LNCAP (cell line): ENCODE measurements around the gene IGLON5.

ENCODE experiments used
- TF ChIP-seq, protein P1 (sequence below): fragments of 450-650 bp; IDR thresholded peaks from 2 replicates; pipeline ENCODE4 v1.5.1; 2017; ENCODE audit warnings: mild to moderate bottlenecking

Gene IGLON5

GRCh38 chr19:51337141-51337860 is 25.9 kb downstream of the IGLON5 start:
- TF ChIP-seq, protein P1, sequence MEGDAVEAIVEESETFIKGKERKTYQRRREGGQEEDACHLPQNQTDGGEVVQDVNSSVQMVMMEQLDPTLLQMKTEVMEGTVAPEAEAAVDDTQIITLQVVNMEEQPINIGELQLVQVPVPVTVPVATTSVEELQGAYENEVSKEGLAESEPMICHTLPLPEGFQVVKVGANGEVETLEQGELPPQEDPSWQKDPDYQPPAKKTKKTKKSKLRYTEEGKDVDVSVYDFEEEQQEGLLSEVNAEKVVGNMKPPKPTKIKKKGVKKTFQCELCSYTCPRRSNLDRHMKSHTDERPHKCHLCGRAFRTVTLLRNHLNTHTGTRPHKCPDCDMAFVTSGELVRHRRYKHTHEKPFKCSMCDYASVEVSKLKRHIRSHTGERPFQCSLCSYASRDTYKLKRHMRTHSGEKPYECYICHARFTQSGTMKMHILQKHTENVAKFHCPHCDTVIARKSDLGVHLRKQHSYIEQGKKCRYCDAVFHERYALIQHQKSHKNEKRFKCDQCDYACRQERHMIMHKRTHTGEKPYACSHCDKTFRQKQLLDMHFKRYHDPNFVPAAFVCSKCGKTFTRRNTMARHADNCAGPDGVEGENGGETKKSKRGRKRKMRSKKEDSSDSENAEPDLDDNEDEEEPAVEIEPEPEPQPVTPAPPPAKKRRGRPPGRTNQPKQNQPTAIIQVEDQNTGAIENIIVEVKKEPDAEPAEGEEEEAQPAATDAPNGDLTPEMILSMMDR: no peak

GRCh38 chr19:51337861-51338562 is 26.6 kb downstream of the IGLON5 start:
- TF ChIP-seq, protein P1: no peak

DNA sequence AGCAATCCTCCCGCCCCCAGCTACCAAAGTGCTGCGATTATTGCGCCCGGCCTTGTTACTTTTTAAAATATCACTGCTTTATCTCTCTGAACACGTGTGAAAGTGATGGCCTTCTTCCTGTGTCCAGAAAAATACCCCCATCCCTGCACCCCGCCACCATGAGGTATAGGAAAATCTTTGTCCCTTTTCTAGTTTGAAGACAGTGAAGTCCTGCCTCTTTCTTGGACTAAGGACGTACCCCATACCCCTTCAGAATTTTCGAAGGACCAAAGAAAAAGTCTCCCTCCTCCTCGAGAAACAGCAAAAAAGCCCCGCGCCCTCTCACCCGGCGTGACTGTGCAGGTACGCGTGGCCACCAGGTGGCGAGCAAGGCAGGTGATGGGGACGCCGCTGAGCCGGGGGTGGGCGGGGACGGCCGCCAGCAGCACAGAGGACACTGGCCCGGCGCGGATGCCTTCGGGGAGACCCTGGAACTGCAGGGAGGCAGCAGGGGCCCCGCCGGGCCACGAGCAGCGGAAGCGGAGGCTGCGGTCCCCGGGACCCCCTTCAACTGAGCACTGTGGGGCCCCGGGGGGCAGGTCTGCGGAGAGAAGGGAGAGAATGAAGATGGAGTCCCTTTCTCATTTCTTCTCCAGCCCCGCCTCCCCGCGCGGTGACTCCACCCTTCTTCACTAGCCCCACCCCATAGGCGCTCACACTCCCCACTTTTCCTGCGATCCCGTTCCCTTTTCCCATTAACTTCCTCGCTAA is 27.3 kb downstream of the IGLON5 start:
- TF ChIP-seq, protein P1: peak; percentile 94

DNA sequence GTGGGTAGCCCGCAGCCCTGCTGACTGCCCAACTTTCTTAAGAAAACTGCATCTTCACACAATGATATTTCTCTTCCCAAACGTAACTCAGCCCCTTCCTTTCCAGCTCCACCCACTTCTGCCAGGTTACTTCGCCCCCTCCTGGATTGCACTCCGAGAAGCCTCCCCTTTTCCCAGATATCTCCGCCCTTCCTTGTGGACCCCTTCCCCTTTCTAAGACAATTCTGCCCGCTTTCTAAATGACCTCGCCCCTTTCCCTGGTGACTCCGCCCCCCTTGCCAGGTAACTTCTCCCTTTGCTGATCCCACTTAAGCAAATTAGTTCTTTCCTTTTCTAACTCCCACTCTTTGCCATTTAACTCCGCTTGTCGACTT is 27.9 kb downstream of the IGLON5 start:
- TF ChIP-seq, protein P1: no peak

- TF ChIP-seq, protein P1: peak; percentile 50
Measured at GRCh38 chr19:51339687-51340656, 28.5 kb downstream of the IGLON5 start.

DNA sequence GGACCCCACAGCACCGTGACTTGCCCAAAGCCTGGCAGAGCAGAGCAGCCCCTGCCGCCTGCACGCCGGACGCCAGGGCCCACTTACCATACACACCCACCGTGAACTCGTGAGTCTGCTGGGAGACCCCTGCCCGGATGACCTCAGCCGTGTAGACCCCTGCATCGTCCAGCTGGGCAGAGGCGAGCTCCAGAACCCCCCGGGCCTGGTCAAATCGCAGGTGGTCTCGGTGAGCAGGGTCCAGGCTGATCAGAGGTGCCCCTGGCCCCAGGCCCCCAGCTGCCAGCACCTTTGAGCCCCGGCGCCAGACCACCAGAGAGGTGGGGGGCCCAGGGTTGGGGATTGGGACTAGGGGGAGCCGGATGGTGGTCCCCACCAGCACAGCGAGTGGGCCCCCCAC is 29.6 kb downstream of the IGLON5 start:
- TF ChIP-seq, protein P1: no peak
